C4-2B (cell line): ENCODE data around the gene RBFOX2.

ENCODE experiments used
- H3K27ac ChIP-seq: fragments of 450-650 bp; 2 replicates; pipeline ENCODE4 v1.5.1; 2017
- ZFX ChIP-seq: fragments of 450-650 bp; IDR thresholded peaks from 2 replicates; pipeline ENCODE4 v1.6.1; 2017
- TF ChIP-seq, protein P1 (sequence below): fragments of 450-650 bp; conservative IDR thresholded peaks from 2 replicates; pipeline ENCODE4 v1.5.1; 2017; ENCODE audit warnings: mild to moderate bottlenecking

RBFOX2 gene

DNA sequence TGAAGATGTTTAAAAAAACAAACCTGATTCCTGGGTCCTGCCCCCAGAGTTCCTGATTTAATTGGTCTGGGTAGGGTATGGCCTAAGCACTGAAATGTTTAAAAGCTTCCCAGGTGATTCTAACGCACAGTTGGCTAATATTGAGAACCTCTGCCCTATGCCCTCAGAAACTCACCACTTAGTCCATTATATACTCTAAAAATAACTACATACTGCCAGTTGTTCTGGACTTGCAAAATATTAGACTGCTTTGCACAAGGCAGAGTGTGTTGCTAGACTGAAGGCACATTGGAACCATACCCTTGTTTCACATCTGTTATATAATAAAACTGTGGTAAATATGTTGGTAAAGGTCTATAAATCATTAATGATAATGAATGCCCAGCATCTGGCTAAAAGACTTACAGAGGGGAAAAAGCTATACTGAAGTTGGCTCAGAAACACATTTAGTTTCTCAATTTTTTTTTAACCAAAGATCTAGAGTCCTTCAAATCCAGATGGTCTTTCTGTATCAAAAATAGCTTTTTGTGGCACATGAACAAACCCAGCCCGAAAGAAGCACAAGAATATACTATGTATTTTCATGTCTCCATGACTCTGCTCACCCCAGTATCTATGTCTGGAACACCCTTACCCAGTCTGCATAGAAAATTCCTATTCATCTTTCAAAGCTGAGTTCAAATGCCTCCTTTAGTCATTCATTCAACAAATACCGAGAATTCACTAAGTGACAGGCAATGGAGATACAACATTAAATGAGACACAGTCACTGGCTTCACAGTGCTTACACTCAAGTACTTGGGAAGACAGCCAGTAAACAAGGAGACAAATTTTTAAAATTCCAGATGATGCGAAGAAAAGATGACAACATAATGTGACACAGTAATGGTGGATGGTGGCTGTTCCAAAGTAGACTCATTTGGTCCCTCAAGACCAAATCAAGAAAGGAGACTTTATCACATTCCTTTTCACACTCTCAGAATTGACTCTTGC is 44.1 kb downstream of the RBFOX2 start:
- H3K27ac ChIP-seq, result no peak overlapping the region
- TF ChIP-seq, protein P1, sequence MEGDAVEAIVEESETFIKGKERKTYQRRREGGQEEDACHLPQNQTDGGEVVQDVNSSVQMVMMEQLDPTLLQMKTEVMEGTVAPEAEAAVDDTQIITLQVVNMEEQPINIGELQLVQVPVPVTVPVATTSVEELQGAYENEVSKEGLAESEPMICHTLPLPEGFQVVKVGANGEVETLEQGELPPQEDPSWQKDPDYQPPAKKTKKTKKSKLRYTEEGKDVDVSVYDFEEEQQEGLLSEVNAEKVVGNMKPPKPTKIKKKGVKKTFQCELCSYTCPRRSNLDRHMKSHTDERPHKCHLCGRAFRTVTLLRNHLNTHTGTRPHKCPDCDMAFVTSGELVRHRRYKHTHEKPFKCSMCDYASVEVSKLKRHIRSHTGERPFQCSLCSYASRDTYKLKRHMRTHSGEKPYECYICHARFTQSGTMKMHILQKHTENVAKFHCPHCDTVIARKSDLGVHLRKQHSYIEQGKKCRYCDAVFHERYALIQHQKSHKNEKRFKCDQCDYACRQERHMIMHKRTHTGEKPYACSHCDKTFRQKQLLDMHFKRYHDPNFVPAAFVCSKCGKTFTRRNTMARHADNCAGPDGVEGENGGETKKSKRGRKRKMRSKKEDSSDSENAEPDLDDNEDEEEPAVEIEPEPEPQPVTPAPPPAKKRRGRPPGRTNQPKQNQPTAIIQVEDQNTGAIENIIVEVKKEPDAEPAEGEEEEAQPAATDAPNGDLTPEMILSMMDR, result no peak
- TF ChIP-seq ZFX, result no peak

DNA sequence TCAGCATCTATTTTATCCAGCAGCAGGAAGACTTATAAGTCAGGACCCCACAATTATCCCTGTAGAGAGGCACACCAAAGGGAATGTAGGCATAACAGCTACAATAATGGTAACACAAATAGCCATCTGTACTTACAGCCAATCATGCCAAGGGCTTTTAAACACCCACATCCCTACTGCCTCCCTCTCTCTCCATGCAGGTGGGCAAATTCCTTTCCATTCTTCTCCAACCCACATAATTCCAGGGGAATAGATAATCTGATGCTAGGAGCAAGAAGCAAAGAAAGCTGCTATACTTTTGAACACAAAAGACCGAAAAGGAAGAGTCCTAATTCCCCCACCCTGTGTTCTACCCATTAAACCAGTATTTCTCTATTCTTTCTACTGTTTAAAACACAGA is 46.7 kb downstream of the RBFOX2 start:
- no peak overlapping the region for H3K27ac ChIP-seq
- no peak for TF ChIP-seq ZFX
- TF ChIP-seq, protein P1, result no peak

GRCh38 chr22:35978889-35979288 is 49.7 kb downstream of the RBFOX2 start:
- TF ChIP-seq, protein P1, result no peak
- TF ChIP-seq ZFX, result no peak
- H3K27ac ChIP-seq, result no peak overlapping the region

GRCh38 chr22:35978201-35978600 is 50.4 kb downstream of the RBFOX2 start:
- no peak overlapping the region for H3K27ac ChIP-seq

GRCh38 chr22:35977136-35977535 is 51.5 kb downstream of the RBFOX2 start:
- no peak for TF ChIP-seq ZFX
- TF ChIP-seq, protein P1, result no peak

More at GRCh38 chr22:35978201-35978600, 50.4 kb downstream of the RBFOX2 start:
- no peak for TF ChIP-seq ZFX
- TF ChIP-seq, protein P1, result no peak

DNA sequence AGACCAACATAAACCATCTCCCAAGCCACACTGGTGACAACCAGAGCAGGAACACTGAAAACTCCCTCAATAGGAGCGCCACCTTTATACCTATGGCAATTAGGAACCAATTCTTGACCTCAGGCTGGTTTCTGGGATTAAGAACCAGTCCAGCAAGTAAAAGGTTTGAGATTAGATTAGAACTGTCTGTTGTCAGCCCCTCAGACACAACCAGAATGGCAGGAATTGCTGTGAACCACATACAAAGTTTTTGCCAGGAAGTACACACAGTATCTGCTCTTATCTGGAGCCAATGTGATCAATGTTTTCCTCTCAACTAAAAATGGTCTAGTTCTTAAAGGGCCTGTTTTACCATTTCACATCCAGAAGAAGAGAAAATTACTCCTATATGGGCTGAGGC is 55.2 kb downstream of the RBFOX2 start:
- H3K27ac ChIP-seq, result peak overlapping the region; percentile 74
- TF ChIP-seq, protein P1, result no peak
- no peak for TF ChIP-seq ZFX

More at GRCh38 chr22:35977136-35977535, 51.5 kb downstream of the RBFOX2 start:
- H3K27ac ChIP-seq, result no peak overlapping the region

DNA sequence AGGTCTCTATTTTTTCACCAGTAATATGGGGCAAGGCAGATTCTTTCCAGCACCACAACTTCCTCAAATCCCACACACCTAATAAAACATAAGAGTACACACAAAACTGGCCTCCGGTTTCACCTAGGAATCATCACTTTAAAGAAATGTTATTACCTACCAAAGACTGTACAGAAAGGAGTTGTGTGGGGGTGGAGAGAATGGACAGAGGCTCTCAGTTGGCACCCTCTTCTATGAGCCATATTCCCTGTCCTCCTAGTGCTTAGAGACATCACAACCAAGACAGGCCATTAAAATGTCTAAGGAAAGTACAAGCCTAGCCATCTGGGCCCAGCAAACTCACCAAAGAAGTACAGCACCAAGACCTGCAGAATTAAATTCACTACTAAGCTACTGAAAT is 56.1 kb downstream of the RBFOX2 start:
- TF ChIP-seq, protein P1, result no peak
- TF ChIP-seq ZFX, result no peak

More for the DNA sequence above, 56.1 kb downstream of the RBFOX2 start:
- peak overlapping the region; percentile 41; the same call in 1 of the 2 replicates for H3K27ac ChIP-seq
